ENCODE data around the gene AUNIP.

The AUNIP gene

DNA sequence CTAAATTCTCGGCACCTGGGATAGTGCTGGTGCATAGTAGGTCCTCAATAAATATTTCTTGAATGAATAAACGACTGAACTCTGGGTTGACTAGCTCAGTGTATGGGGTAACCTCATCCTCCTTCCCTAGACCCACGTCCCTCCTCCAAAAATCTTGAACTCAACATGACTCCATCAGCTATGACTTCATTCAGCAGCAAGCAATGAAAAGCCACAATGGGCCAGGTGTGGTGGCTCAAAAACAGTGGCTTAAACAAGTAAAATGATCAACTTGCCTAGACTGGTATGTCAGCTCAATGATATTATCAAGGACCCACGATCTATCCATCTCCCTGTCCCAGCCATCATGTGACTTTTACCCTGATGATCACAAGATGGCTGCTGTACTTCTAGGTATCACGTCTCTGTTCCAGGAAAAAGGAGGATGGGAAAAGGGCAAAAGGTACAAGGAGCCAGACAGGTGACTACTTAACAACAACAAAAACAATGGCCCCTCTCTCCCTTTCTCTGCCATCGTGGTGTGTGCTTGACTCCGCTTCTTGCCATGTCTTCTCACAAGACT, 29.2 kb upstream of the AUNIP start:
- no peak for DNase-seq (ENCODE audit: low read depth)

DNA sequence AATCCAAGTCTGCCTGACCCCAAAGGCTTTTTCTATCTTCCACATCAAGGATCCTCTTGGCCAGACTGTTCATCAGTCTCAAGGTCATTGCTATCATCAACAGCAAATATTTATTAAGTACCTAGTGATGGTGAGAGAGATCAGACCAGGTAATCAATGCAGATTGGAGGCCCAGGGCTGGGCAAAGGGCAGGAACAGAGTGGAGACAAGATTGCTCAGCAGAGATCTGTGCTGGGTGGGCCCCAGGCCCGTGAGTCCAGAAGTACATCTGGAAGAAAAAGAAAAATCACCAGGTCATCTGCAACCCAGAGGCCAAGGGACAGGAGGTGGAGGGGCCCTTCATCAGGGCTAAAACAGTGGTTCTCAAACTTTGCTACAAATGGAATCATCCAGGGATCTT, 26.3 kb upstream of the AUNIP start:
- no peak for DNase-seq (ENCODE audit: low read depth)

DNA sequence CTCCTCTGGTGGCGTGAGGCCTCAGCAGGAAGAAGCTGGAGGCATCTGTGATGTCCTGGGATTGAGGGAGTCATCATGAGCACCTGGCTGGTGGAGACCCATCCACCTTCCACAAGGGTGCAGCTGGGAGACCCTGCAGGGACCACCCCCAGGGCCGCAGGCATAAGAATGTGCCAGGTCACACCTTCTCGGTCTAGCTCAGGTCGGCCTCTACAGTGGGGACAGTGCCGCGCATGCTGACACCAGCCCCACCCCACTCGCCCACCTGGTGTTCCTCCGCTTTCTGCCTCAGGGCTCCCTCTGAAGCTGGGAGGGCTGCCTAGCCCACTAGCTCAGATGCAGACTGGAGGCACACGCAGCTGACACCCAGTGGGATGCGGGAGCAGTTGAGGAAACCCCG, 22.0 kb upstream of the AUNIP start:
- no peak for DNase-seq (ENCODE audit: low read depth)

GRCh38 chr1:25880518-25880917, 21.3 kb upstream of the AUNIP start:
- no peak for DNase-seq (ENCODE audit: low read depth)

- DNase-seq (ENCODE audit: low read depth), result no peak
Observed at GRCh38 chr1:25879675-25880074, 20.4 kb upstream of the AUNIP start.

GRCh38 chr1:25878690-25879089, 19.4 kb upstream of the AUNIP start:
- no peak for DNase-seq (ENCODE audit: low read depth)

DNA sequence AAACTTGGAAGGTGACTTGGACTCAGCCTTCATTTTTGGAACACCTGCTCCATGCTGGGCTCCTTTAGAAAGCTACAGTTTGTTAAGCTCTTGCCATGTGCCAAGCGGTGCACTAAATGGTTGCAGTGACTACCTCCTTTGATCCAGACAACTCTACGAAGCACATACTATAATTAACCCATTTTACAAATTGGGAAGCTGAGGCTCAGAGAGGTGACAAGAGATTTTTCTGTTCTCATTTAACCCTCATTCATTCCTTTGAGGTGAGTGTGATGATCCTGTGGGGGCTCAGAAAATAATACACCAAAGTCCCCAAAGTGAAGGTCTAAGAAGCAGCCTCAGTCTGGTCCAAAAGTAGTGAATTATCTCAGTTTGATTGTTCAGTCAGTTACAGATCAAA, 17.9 kb upstream of the AUNIP start:
- DNase-seq (ENCODE audit: low read depth), result no peak

GRCh38 chr1:25876693-25877077, 17.4 kb upstream of the AUNIP start:
- DNase-seq (ENCODE audit: low read depth), result no peak

- no peak for DNase-seq (ENCODE audit: low read depth)
Observed at GRCh38 chr1:25875856-25876692, 16.8 kb upstream of the AUNIP start.

- peak; percentile 66 for DNase-seq (ENCODE audit: low read depth)
Observed at GRCh38 chr1:25875154-25875855, 16.0 kb upstream of the AUNIP start, which contains the start of gene PAQR7. PAQR7 (minus strand) TSS chr1:25875708; CDS start chr1:25863839, 11,869 bp downstream.

DNA sequence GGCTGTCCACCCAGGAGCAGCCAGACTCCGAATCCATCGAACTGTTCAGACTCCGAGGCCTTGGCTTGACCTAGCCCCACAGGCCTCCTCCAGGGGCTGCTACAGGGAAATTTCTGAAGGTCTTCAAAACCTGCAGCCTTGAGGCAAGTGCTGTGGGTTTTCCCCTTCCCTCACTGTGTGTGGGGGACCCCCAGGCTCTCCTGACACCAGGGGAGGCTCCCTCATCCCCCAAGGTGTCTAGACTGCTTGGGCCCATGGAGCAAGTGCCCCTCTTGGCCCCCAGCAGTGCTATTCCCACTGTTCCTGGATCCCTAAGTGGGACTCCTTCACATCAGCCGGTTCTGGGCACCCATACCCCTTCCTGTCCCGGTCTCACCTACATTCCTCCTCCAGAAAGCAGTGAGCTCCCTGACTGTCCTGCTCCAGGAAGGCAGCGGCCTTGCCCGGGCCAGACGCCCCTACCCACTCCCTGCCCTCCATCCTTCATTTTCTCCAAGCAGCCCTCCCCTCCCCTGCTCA, 15.4 kb upstream of the AUNIP start:
- no peak for DNase-seq (ENCODE audit: low read depth)

DNA sequence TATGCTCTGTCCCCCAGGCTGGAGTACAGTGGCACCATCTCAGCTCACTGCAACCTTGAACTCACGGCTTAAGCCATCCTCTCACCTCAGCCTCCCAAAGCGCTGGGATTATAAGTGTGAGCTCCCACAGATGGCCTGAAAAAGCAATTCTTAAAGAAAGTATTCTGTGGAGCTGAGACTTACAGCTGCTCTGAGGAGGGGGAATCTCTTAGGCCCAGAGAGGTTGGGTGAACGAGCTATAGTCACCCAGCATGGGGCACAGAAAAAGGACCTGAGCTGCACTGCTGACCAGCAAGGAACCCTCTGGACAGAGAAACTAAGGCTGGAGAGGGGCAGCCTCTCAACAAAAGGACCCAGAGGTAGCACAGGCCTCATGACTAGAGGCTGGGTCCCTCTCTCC, 15.0 kb upstream of the AUNIP start:
- no peak for DNase-seq (ENCODE audit: low read depth)

GRCh38 chr1:25873120-25873519, 13.9 kb upstream of the AUNIP start:
- no peak for DNase-seq (ENCODE audit: low read depth)

- no peak for DNase-seq (ENCODE audit: low read depth)
Observed at GRCh38 chr1:25872713-25873112, 13.5 kb upstream of the AUNIP start.

DNA sequence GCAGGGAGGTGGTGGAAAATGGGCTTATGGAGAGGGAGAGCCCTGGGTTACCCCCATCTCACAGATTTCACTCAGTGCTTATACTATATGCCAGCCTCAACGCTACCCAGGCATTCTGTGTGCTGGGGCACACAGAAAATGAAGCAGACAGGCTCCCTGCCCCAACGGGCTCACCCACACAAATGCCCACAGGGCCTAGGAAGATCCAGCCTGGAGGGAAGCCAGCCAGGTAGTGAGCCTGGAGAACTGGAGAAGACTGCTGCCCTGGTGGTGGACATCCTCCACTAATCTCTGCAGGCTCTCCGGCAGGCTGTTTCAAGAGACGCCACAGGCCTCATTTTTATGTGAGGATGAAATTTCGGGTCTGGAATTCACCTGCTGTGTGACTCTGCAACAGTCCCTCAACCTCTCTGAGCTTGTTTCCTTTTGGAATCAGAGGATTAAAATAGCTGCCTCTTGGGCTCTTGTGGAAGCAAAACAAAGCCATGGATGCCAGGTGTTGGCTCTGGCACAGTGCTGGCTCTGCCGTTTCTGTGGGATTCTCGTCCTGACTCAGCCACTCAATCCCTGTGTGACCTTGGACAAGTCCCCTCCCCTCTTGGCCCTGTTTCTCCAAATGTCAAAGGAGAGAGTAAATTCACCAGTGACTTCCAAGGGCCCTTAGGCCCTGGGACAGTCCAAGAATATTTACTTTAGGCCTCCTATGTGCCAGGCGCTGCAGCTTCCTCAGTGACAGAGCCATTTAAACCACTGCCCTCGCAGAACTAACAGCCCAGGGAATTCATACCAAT, 12.6 kb upstream of the AUNIP start:
- no peak for DNase-seq (ENCODE audit: low read depth)

GRCh38 chr1:25871086-25871703, 11.9 kb upstream of the AUNIP start:
- DNase-seq (ENCODE audit: low read depth), result no peak

DNA sequence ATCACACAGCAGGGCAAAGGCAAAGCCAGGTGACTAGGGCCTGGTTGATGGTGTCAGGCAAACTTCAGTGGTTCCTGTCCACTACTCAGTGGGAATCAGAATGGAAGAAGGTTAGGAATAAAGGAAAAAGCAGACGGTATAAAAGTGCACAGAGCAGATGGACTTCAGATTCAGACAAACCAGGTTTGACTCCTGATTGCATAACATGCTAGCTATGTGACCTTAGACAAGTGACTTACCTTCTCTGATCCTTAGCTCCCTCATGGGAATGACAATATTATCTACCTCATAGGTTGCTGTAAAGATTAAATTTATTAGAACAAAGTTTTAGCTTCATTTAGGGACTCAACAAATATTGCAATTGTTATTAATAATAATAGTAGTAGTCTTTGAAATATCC, 11.4 kb upstream of the AUNIP start:
- DNase-seq (ENCODE audit: low read depth), result no peak

DNA sequence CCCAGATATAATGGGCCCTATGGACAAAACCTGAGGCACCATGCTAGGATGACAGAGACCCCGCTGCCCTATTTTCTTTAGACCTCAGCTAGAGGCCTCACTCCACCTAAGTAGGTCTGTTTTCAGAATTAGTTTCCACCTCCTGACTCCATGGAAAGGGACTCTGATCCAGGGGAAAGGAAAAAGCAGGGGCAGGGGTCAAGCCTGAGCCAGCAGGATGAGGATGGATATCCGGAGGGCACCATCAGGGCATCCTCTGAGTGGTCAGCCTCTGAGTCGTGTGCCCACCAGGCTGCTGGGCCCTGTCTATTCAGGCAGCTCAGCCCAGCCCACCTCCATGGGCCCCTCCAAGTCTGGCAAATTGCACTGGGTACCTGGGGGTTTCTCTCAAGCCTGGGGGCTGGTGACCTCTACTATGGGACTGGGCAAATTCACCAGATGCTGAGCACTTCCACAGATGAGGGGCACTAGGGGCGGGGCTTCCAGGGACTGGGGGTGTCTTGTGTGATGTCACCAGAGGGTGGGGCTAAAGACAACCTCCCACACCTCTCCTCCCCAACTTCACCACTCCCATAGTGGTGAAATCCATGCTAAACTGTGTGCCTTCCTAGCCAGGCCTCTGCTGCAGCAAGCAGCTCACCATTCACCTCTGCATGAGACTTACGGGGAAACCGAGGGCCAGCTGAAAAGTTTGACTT, 10.8 kb upstream of the AUNIP start:
- DNase-seq (ENCODE audit: low read depth), result no peak

GRCh38 chr1:25867210-25867991, 8.1 kb upstream of the AUNIP start:
- no peak for DNase-seq (ENCODE audit: low read depth)

GRCh38 chr1:25866288-25866687, 7.0 kb upstream of the AUNIP start:
- DNase-seq (ENCODE audit: low read depth), result no peak

Data from activated T-cell treated with anti-CD3 and anti-CD28 coated beads for 48 hours (primary cell).